A549 (cell line): ENCODE data around the gene NANOS2. TPM values are rescaled to one million over a fixed set of nuclear protein-coding genes. Genes with fewer than 3 reads are reported as not detected.
"Not testable (repeated sequence)": the region's sequence is repeated elsewhere in the genome, so short reads cannot be mapped to it uniquely, and the experiment has no call there.

Source experiments
- ATAC-seq, 2 experiments: fragments of 200-7000 bp in 1 of 2; fragments of >200 bp in 1 of 2; cut with Nextera tagmentation in 1 of 2; cut with Tn5 transposase in 1 of 2; 3 replicates each; pipeline versions ENCODE4 v1.8.0 to v1.9.1; 2018 to 2020; ENCODE audit warnings: mild to moderate bottlenecking in 1 of 2, moderate library complexity in 1 of 2
- CTCF ChIA-PET: fragments of 300-600 bp; sonication (Branson Sonifier 250); formaldehyde crosslinking; extraction: SDS; loops from one replicate; lab custom pipeline; 2021; ENCODE audit warnings: antibody characterized with exemption, inconsistent platforms; lab: Yijun Ruan, JAX
- POLR2A ChIA-PET: fragments of 350-600 bp; formaldehyde crosslinking; extraction: SDS; loops from one replicate; lab custom pipeline; 2021; ENCODE audit warnings: antibody characterized with exemption, inconsistent platforms; lab: Yijun Ruan, JAX
- DNase-seq, 2 experiments: peaks; one replicate each; pipeline versions ENCODE4 v3.0.0 to v3.0.0-alpha.2; 2011 to 2016; ENCODE audit warnings: low read depth in 1 of 2, low spot score in 1 of 2
- FAIRE-seq: peaks from 2 replicates; lab custom pipeline; 2011; peaks lifted over from hg19 to GRCh38; lab: Jason Lieb, UNC
- H3K27ac ChIP-seq, 2 experiments: fragments of >200 bp; sonication (Bioruptor Twin); formaldehyde crosslinking; 3 replicates each; pipeline ENCODE4 v1.5.1; 2016 to 2017
- H3K4me1 ChIP-seq: fragments of >200 bp; sonication (Bioruptor Twin); formaldehyde crosslinking; 3 replicates; pipeline ENCODE4 v1.6.1; 2016
- H3K4me2 ChIP-seq: fragments of >200 bp; sonication (Bioruptor Twin); formaldehyde crosslinking; 3 replicates; pipeline ENCODE4 v1.6.1; 2016
- H3K4me3 ChIP-seq: fragments of >200 bp; sonication (Bioruptor Twin); formaldehyde crosslinking; 3 replicates; pipeline ENCODE4 v1.5.1; 2016
- H3K9me3 ChIP-seq: fragments of >200 bp; sonication (Bioruptor Twin); formaldehyde crosslinking; 3 replicates; pipeline ENCODE4 v1.6.1; 2016
- CBX2 ChIP-seq: fragments of 200-600 bp; sonication (generic); IDR thresholded peaks from 2 replicates; pipeline ENCODE4 v1.6.1; 2016; ENCODE audit warnings: low read depth, mild to moderate bottlenecking, borderline replicate concordance
- CBX8 ChIP-seq: fragments of 200-600 bp; sonication (generic); IDR thresholded peaks from 2 replicates; pipeline ENCODE4 v1.6.1; 2016
- CHD4 ChIP-seq: fragments of 200-600 bp; sonication (generic); IDR thresholded peaks from 2 replicates; pipeline ENCODE4 v1.6.1; 2016; ENCODE audit warnings: antibody characterized with exemption, mild to moderate bottlenecking, borderline replicate concordance
- EHMT2 ChIP-seq: fragments of 200-600 bp; sonication (generic); IDR thresholded peaks from 2 replicates; pipeline ENCODE4 v1.6.1; 2016; ENCODE audit warnings: antibody characterized with exemption, low read depth, mild to moderate bottlenecking, moderate library complexity
- HOXA7 ChIP-seq: fragments of 250-450 bp; sonication (Bioruptor Pico); IDR thresholded peaks from 2 replicates; pipeline ENCODE4 v1.5.0; 2020; ENCODE audit warnings: mild to moderate bottlenecking, moderate library complexity
- MAZ ChIP-seq: fragments of 150-350 bp; IDR thresholded peaks from 2 replicates; pipeline ENCODE4 v1.6.1; 2014; ENCODE audit warnings: antibody characterized with exemption, low read depth, low read length, borderline replicate concordance
- NFE2L2 ChIP-seq: fragments of 150-350 bp; conservative IDR thresholded peaks from 2 replicates; pipeline ENCODE4 v1.6.1; 2014; ENCODE audit warnings: low read length
- NR3C1 ChIP-seq: fragments of >200 bp; sonication (Bioruptor Twin); formaldehyde crosslinking; IDR thresholded peaks from 3 replicates; pipeline ENCODE4 v1.6.1; 2017
- PHF8 ChIP-seq: fragments of 200-600 bp; sonication (generic); IDR thresholded peaks from 2 replicates; pipeline ENCODE4 v1.6.1; 2016; ENCODE audit warnings: low read depth, mild to moderate bottlenecking, antibody characterized with exemption, moderate library complexity, borderline replicate concordance
- POLR2A ChIP-seq: IDR thresholded peaks from 2 replicates; pipeline ENCODE4 v1.6.1; 2012; ENCODE audit warnings: mild to moderate bottlenecking, low read length
- POLR2AphosphoS2 ChIP-seq: conservative IDR thresholded peaks from 2 replicates; pipeline ENCODE4 v1.6.1; 2012; ENCODE audit warnings: low read length, improper control_type of control experiment, inconsistent platforms
- RAD21 ChIP-seq, 2 experiments: fragments of >200 bp in 1 of 2; sonication (Bioruptor Twin) in 1 of 2; formaldehyde crosslinking in 1 of 2; IDR thresholded peaks in 1 of 2; conservative IDR thresholded peaks in 1 of 2; 2 replicates in 1 of 2; 3 replicates in 1 of 2; pipeline ENCODE4 v1.6.1; 2012 to 2018; ENCODE audit warnings: inconsistent platforms in 1 of 2
- RFX5 ChIP-seq: fragments of 450-650 bp; IDR thresholded peaks from 2 replicates; pipeline ENCODE4 v1.7.1; 2014; ENCODE audit warnings: antibody characterized with exemption, mild to moderate bottlenecking, moderate library complexity
- TP53 ChIP-seq: fragments of 250-450 bp; sonication (Bioruptor Pico); IDR thresholded peaks from 2 replicates; pipeline ENCODE4 v1.5.0; 2021; ENCODE audit warnings: mild to moderate bottlenecking, moderate library complexity
- ZNF302 ChIP-seq: fragments of 250-450 bp; sonication (Bioruptor Pico); IDR thresholded peaks from 2 replicates; pipeline ENCODE4 v1.9.0; 2021; ENCODE audit warnings: inconsistent platforms, mild to moderate bottlenecking, moderate library complexity
- ZSCAN20 ChIP-seq: fragments of 250-450 bp; sonication (Bioruptor Pico); IDR thresholded peaks from 2 replicates; pipeline ENCODE4 v1.8.0; 2022; ENCODE audit warnings: mild to moderate bottlenecking, moderate library complexity
- WGBS: methylation state at CpG from one replicate; pipeline ENCODE4 v1.1.6; 2017; ENCODE audit errors: missing lambda C conversion rate; 5-methylcytosine and 5-hydroxymethylcytosine counted together
- polyA plus RNA-seq, 4 experiments: library from polyadenylated mRNA; depleted of rRNA in 3 of 4; stranded (reverse); fragments of >200 nt; fragmentation: RNase III in 1 of 4; extraction: RNeasy Plus Mini Kit Qiagen cat#74134 plus additional on column Dnase treatment in 1 of 4; gene quantifications; 2 replicates in 3 of 4; 3 replicates in 1 of 4; pipeline ENCODE4 v1.2.3, GENCODE V29; 2011 to 2017
- TF ChIP-seq, protein P1 (sequence below): fragments of 200-600 bp; sonication (generic); IDR thresholded peaks from 2 replicates; pipeline ENCODE4 v1.6.1; 2016; ENCODE audit warnings: antibody characterized with exemption, mild to moderate bottlenecking, moderate library complexity
- TF ChIP-seq, protein P2 (sequence below): fragments of >200 bp; sonication (Bioruptor Twin); formaldehyde crosslinking; IDR thresholded peaks from 2 replicates; pipeline ENCODE4 v1.6.1; 2016
- TF ChIP-seq, protein P3 (sequence below): fragments of >200 bp; sonication (Bioruptor Twin); formaldehyde crosslinking; IDR thresholded peaks from 3 replicates; pipeline ENCODE4 v1.5.1; 2016

Gene NANOS2
- polyA plus RNA-seq, 2 of the 4 experiments (the other 2 are of a cell fraction), result not detected

- TF ChIP-seq ZSCAN20 (no peak), CBX8 (no peak), ZNF302 (CRISPR knock-in tag) (no peak), TP53 (CRISPR knock-in tag) (no peak), EHMT2 (no peak), POLR2AphosphoS2 (no peak), RAD21 (conservative IDR thresholded peaks at IDR 0.05 in 1 of 2, IDR thresholded peaks at IDR 0.05 in 1 of 2) (no peak), CHD4 (no peak), CBX2 (no peak), MAZ (no peak), PHF8 (no peak), NR3C1 (no peak), RFX5 (no peak), POLR2A (no peak), NFE2L2 (no peak), HOXA7 (CRISPR knock-in tag) (no peak)
- TF ChIP-seq, protein P1, sequence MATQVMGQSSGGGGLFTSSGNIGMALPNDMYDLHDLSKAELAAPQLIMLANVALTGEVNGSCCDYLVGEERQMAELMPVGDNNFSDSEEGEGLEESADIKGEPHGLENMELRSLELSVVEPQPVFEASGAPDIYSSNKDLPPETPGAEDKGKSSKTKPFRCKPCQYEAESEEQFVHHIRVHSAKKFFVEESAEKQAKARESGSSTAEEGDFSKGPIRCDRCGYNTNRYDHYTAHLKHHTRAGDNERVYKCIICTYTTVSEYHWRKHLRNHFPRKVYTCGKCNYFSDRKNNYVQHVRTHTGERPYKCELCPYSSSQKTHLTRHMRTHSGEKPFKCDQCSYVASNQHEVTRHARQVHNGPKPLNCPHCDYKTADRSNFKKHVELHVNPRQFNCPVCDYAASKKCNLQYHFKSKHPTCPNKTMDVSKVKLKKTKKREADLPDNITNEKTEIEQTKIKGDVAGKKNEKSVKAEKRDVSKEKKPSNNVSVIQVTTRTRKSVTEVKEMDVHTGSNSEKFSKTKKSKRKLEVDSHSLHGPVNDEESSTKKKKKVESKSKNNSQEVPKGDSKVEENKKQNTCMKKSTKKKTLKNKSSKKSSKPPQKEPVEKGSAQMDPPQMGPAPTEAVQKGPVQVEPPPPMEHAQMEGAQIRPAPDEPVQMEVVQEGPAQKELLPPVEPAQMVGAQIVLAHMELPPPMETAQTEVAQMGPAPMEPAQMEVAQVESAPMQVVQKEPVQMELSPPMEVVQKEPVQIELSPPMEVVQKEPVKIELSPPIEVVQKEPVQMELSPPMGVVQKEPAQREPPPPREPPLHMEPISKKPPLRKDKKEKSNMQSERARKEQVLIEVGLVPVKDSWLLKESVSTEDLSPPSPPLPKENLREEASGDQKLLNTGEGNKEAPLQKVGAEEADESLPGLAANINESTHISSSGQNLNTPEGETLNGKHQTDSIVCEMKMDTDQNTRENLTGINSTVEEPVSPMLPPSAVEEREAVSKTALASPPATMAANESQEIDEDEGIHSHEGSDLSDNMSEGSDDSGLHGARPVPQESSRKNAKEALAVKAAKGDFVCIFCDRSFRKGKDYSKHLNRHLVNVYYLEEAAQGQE, result no peak
- TF ChIP-seq, protein P2, sequence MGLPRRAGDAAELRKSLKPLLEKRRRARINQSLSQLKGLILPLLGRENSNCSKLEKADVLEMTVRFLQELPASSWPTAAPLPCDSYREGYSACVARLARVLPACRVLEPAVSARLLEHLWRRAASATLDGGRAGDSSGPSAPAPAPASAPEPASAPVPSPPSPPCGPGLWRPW, result no peak
- TF ChIP-seq, protein P3, sequence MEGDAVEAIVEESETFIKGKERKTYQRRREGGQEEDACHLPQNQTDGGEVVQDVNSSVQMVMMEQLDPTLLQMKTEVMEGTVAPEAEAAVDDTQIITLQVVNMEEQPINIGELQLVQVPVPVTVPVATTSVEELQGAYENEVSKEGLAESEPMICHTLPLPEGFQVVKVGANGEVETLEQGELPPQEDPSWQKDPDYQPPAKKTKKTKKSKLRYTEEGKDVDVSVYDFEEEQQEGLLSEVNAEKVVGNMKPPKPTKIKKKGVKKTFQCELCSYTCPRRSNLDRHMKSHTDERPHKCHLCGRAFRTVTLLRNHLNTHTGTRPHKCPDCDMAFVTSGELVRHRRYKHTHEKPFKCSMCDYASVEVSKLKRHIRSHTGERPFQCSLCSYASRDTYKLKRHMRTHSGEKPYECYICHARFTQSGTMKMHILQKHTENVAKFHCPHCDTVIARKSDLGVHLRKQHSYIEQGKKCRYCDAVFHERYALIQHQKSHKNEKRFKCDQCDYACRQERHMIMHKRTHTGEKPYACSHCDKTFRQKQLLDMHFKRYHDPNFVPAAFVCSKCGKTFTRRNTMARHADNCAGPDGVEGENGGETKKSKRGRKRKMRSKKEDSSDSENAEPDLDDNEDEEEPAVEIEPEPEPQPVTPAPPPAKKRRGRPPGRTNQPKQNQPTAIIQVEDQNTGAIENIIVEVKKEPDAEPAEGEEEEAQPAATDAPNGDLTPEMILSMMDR, result no peak
- H3K4me3 ChIP-seq, result no peak overlapping the region
- H3K4me2 ChIP-seq, result no peak overlapping the region
- ChIA-PET POLR2A (no interaction called here), CTCF (interaction anchor here (1.3 to 3.4 kb wide), 3 partner anchors 14 to 81 kb away, joined by 4 to 13 read pairs (median 12); partner anchors contain the start of gene FOXA3)
- FAIRE-seq (no peak), ATAC-seq (no peak), DNase-seq (no peak)
- WGBS, result 96% methylated on average over 8 of the region's 8 CpGs
- H3K9me3 ChIP-seq, result no peaks in the 10 kb centered on the region
- H3K27ac ChIP-seq, result no peak overlapping the region
- H3K4me1 ChIP-seq, result peaks cover 11% of the 10 kb centered on the region
Observed at GRCh38 chr19:45897261-45897812, 17.2 kb downstream of the NANOS2 start.

DNA sequence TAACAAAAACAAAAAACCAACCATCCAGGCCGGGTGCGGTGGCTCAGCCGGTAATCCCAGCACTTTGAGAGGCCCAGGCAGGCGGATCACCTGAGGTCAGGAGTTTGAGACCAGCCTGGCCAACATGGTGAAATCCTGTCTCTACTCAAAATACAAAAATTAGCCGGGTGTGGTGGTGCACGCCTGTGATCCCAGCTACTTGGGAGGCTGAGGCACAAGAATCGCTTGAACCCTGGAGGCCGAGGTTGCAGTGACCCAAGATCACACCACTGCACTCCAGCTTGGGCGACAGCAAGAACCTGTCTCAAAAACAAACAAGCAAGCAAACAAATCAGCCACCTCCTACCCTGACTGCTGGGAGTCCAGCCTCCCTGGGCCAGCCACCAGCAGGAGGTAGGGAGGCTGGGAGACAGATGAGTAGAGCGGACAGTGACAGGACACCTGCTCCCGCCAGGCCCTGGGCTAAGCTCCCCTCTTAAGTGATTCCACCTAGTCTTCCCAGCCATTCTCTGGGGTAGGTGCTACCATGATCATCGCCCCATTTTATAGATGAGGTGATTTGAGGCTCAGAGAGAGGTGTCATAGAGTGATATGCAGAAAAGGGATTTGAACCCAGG lies 18.5 kb downstream of the NANOS2 start:
- H3K27ac ChIP-seq, DNase-seq, H3K4me1 ChIP-seq, H3K4me3 ChIP-seq, ATAC-seq, FAIRE-seq, H3K9me3 ChIP-seq, H3K4me2 ChIP-seq: not testable (repeated sequence)
- ChIA-PET POLR2A (interaction anchor here (1.6 kb wide), 1 partner anchor 33 kb away, joined by 4 read pairs; no protein-coding TSS in a partner anchor), CTCF (interaction anchor here (1.2 to 5.1 kb wide), 5 partner anchors 14 to 133 kb away, joined by 3 to 32 read pairs (median 5); partner anchors contain the start of gene FOXA3)
- 89% methylated on average over 12 of the region's 12 CpGs for WGBS
